Measurements from ENCODE around the gene ZNF385C. TPM values are rescaled to one million over a fixed set of nuclear protein-coding genes. Genes with fewer than 3 reads are reported as not detected.

The ZNF385C gene
- total and polyA plus RNA-seq, 2 of the 13 experiments (the other 11 are each of a cell fraction or from before 2014, with no cell fraction given), result 2.3 to 6.1 TPM

DNA sequence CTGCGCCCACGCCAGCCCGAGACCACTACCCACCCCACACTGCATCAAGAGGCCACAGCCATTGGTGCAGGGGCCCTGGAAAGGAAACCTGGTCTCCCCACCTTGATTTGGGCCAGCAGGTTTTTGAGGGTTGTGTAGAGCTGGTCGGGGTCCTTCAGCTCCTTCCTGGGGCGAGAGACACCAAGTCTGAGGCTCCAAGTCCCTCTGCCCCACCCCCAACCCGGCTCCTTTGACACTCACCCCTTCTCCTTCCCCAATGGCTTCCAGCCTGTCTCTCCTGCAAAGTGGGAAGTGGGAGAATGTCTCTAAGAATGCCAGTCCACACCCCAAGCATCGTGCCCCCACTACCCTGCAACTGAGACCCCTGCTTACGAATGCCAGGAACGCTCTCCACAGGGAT is 15.8 kb upstream of the ZNF385C start:
- BruUV-seq (replicated peaks), result no TSS peak
- Histone ChIP-seq H3K27ac (ENCODE audit: extremely low read length, insufficient read depth, low read length) (no peak overlapping the region), H3K9me3 (ENCODE audit: low read length) (no peaks in the 10 kb centered on the region), H2AFZ (ENCODE audit: low read length) (no peak overlapping the region), H3K36me3 (replicated peaks in 1 of 2; ENCODE audit: control insufficient read depth in 1 of 2, insufficient read depth in 2 of 2, low read length in 2 of 2) (peaks cover 7 to 32% of the 10 kb centered on the region in 2 experiments), H3K4me1 (ENCODE audit: insufficient read depth, low read length) (peaks cover 32% of the 10 kb centered on the region), H3K4me2 (ENCODE audit: low read depth, low read length) (no peak overlapping the region), H4K20me1 (ENCODE audit: insufficient read depth, low read length) (no peaks in the 10 kb centered on the region), H3K4me3 (replicated peaks in 1 of 3; ENCODE audit: insufficient read depth in 1 of 3, low read depth in 2 of 3, low read length in 3 of 3) (no peak overlapping the region), H3K27me3 (ENCODE audit: control insufficient read depth in 1 of 2, insufficient read depth in 2 of 2, low read length in 2 of 2) (no peaks in the 10 kb centered on the region), H3K9ac (ENCODE audit: insufficient read depth, low read depth, low read length) (no peak overlapping the region), H3K79me2 (ENCODE audit: insufficient read depth, low read length) (no peaks in the 10 kb centered on the region)
- CTCF ChIA-PET (ENCODE audit: low intra/inter-chr PET ratio, low total read pairs), result interaction anchor here (4.0 kb wide), 1 partner anchor 47 kb away, joined by 76 read pairs; no protein-coding TSS in a partner anchor
- intact Hi-C loops (cut with micrococcal nuclease; ENCODE audit: unreplicated experiment), result no loop called here
- 0 out of 2 replicates have a peak, but pooled peaks have one; percentile 24 for TF ChIP-seq POLR2G (IDR thresholded peaks at IDR 0.05; ENCODE audit: low read depth, low read length)
- TF ChIP-seq, protein P1, sequence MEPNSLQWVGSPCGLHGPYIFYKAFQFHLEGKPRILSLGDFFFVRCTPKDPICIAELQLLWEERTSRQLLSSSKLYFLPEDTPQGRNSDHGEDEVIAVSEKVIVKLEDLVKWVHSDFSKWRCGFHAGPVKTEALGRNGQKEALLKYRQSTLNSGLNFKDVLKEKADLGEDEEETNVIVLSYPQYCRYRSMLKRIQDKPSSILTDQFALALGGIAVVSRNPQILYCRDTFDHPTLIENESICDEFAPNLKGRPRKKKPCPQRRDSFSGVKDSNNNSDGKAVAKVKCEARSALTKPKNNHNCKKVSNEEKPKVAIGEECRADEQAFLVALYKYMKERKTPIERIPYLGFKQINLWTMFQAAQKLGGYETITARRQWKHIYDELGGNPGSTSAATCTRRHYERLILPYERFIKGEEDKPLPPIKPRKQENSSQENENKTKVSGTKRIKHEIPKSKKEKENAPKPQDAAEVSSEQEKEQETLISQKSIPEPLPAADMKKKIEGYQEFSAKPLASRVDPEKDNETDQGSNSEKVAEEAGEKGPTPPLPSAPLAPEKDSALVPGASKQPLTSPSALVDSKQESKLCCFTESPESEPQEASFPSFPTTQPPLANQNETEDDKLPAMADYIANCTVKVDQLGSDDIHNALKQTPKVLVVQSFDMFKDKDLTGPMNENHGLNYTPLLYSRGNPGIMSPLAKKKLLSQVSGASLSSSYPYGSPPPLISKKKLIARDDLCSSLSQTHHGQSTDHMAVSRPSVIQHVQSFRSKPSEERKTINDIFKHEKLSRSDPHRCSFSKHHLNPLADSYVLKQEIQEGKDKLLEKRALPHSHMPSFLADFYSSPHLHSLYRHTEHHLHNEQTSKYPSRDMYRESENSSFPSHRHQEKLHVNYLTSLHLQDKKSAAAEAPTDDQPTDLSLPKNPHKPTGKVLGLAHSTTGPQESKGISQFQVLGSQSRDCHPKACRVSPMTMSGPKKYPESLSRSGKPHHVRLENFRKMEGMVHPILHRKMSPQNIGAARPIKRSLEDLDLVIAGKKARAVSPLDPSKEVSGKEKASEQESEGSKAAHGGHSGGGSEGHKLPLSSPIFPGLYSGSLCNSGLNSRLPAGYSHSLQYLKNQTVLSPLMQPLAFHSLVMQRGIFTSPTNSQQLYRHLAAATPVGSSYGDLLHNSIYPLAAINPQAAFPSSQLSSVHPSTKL (CRISPR knock-in tag; IDR thresholded peaks at IDR 0.05), result no peak
- no peak for DNase-seq (ENCODE audit: low spot score)
- POLR2A ChIA-PET, result interaction anchor here (2.0 kb wide), 1 partner anchor 148 kb away, joined by 12 read pairs; the partner anchor contains the start of gene CNP
- no peak for FAIRE-seq
- 100% methylated on average over 6 of the region's 9 CpGs for WGBS (ENCODE audit: low lambda C conversion rate)
- in situ Hi-C loops (cut with HindIII; ENCODE audit: extremely low pct_ligation_motif_present, low pct_unique_long_range_greater_than_20kb), result loop anchor here (5.0 kb wide), 2 partner anchors 87 to 152 kb away; no protein-coding TSS in a partner anchor
- no peak for ATAC-seq
